CD14-positive monocyte (primary cell): Measurements from ENCODE around the gene NUBP2. TPM values are rescaled to one million over a fixed set of nuclear protein-coding genes. Genes with fewer than 3 reads are reported as not detected.

Experiments
- DNase-seq, 3 donors: peaks; one replicate each; pipeline ENCODE4 v3.0.0-alpha.2; 2011 to 2022
- H2AFZ ChIP-seq: 2 replicates; pipeline ENCODE4 v1.6.0; 2012; ENCODE audit warnings: mild to moderate bottlenecking, low read depth, low read length, inconsistent platforms; ENCODE audit not compliant: insufficient read depth, poor library complexity, severe bottlenecking
- H3K27ac ChIP-seq, 2 donors: 1 replicate in 1 of 2; 2 replicates in 1 of 2; pipeline ENCODE4 v1.5.1; 2012 to 2013; ENCODE audit warnings: low read length in 2 of 2, control low read depth in 1 of 2, inconsistent platforms in 1 of 2, low read depth in 1 of 2, mild to moderate bottlenecking in 1 of 2
- H3K27me3 ChIP-seq, 2 donors: one replicate each; pipeline versions ENCODE4 v1.6.0 to v1.6.1; 2011 to 2013; ENCODE audit warnings: low read length in 2 of 2; ENCODE audit not compliant: control insufficient read depth in 2 of 2, insufficient read depth in 2 of 2
- H3K36me3 ChIP-seq, 2 donors: replicated peaks in 1 of 2; 1 replicate in 1 of 2; 2 replicates in 1 of 2; pipeline versions ENCODE4 v1.5.1 to v1.6.1; 2012 to 2013; ENCODE audit warnings: low read length in 2 of 2, control low read depth in 1 of 2, inconsistent platforms in 1 of 2, mild to moderate bottlenecking in 1 of 2; ENCODE audit not compliant: insufficient read depth in 2 of 2, control insufficient read depth in 1 of 2
- H3K4me1 ChIP-seq, 2 donors: 1 replicate in 1 of 2; 2 replicates in 1 of 2; pipeline versions ENCODE4 v1.5.1 to v1.6.1; 2012 to 2013; ENCODE audit warnings: low read length in 2 of 2, control low read depth in 1 of 2, inconsistent platforms in 1 of 2, mild to moderate bottlenecking in 1 of 2, moderate library complexity in 1 of 2; ENCODE audit not compliant: insufficient read depth in 2 of 2, control insufficient read depth in 1 of 2
- H3K4me2 ChIP-seq: replicated peaks from 2 replicates; pipeline ENCODE3; 2012; ENCODE audit warnings: low read length, moderate library complexity, mild to moderate bottlenecking; ENCODE audit not compliant: poor library complexity, severe bottlenecking; ENCODE audit errors: extremely low read depth
- H3K4me3 ChIP-seq, 3 experiments: fragments of 200-600 bp in 1 of 3; sonication (generic) in 1 of 3; replicated peaks in 1 of 3; 1 replicate in 2 of 3; 2 replicates in 1 of 3; pipeline ENCODE4 v1.5.1; 2011 to 2013; ENCODE audit warnings: low read length in 3 of 3, mild to moderate bottlenecking in 3 of 3, control low read depth in 2 of 3, low read depth in 2 of 3, inconsistent platforms in 1 of 3, moderate library complexity in 1 of 3
- H3K79me2 ChIP-seq: 2 replicates; pipeline ENCODE4 v1.6.0; 2012; ENCODE audit warnings: mild to moderate bottlenecking, control low read depth, inconsistent platforms, low read length, moderate library complexity; ENCODE audit not compliant: insufficient read depth
- H3K9ac ChIP-seq: 2 replicates; pipeline ENCODE4 v1.6.0; 2017; ENCODE audit warnings: low read length, mild to moderate bottlenecking; ENCODE audit not compliant: insufficient read depth, poor library complexity, severe bottlenecking
- H3K9me3 ChIP-seq, 2 donors: replicated peaks in 1 of 2; 1 replicate in 1 of 2; 2 replicates in 1 of 2; pipeline versions ENCODE4 v1.5.1 to v1.6.1; 2012 to 2013; ENCODE audit warnings: low read length in 2 of 2, control low read depth in 1 of 2; ENCODE audit not compliant: control insufficient read depth in 1 of 2, insufficient read depth in 1 of 2
- H4K20me1 ChIP-seq: 2 replicates; pipeline ENCODE4 v1.6.0; 2012; ENCODE audit warnings: mild to moderate bottlenecking, low read length, control low read depth, moderate library complexity; ENCODE audit not compliant: insufficient read depth
- H3K27ac Mint-ChIP-seq, 7 donors: one replicate each; pipeline ENCODE4 v1.8.0; 2020; ENCODE audit warnings: mild to moderate bottlenecking in 7 of 7, mixed read lengths in 7 of 7, moderate library complexity in 6 of 7, inconsistent platforms in 2 of 7
- H3K27me3 Mint-ChIP-seq, 3 donors: one replicate each; pipeline ENCODE4 v1.8.0; 2021 to 2022; ENCODE audit warnings: low read depth in 3 of 3, mild to moderate bottlenecking in 3 of 3, mixed read lengths in 3 of 3, moderate library complexity in 3 of 3, inconsistent platforms in 1 of 3
- H3K36me3 Mint-ChIP-seq, 2 donors: one replicate each; pipeline ENCODE4 v1.8.0; 2020; ENCODE audit warnings: mixed read lengths in 2 of 2, inconsistent platforms in 1 of 2, mild to moderate bottlenecking in 1 of 2
- H3K4me1 Mint-ChIP-seq: one replicate; pipeline ENCODE4 v1.8.0; 2020; ENCODE audit warnings: mild to moderate bottlenecking, mixed read lengths
- H3K4me3 Mint-ChIP-seq, 2 donors: one replicate each; pipeline ENCODE4 v1.8.0; 2020; ENCODE audit warnings: mild to moderate bottlenecking in 2 of 2, mixed read lengths in 2 of 2, moderate library complexity in 1 of 2
- H3K9me3 Mint-ChIP-seq, 7 donors: one replicate each; pipeline ENCODE4 v1.8.0; 2020 to 2022; ENCODE audit warnings: mixed read lengths in 7 of 7, mild to moderate bottlenecking in 6 of 7, moderate library complexity in 6 of 7, inconsistent platforms in 2 of 7
- CTCF ChIP-seq: fragments of 200-600 bp; IDR thresholded peaks from one replicate; pipeline ENCODE4 v1.8.0; 2022; ENCODE audit warnings: antibody characterized with exemption, mild to moderate bottlenecking
- WGBS: methylation state at CpG from one replicate; pipeline ENCODE4 v1.1.5; 2013; ENCODE audit warnings: missing lambda C conversion rate; ENCODE audit not compliant: insufficient coverage; 5-methylcytosine and 5-hydroxymethylcytosine counted together
- intact Hi-C, 2 donors: fragments of 100-400 bp; cut with micrococcal nuclease; formaldehyde crosslinking; loops; one replicate each; pipeline versions ENCODE4 v1.15.0 to v1.15.1; 2023
- polyA plus RNA-seq, 3 donors: library from polyadenylated mRNA; depleted of rRNA in 1 of 3; unstranded in 2 of 3; stranded (reverse) in 1 of 3; fragments of 300-500 nt in 2 of 3; fragments of >200 nt in 1 of 3; fragmentation: Illumina TruSeq in 2 of 3; gene quantifications; 1 replicate in 2 of 3; 2 replicates in 1 of 3; pipeline ENCODE4 v1.2.3, GENCODE V29; 2012 to 2021

Gene NUBP2
- polyA plus RNA-seq, 3 donors: 34.4 to 69.5 (median 57.9) TPM

GRCh38 chr16:1759511-1759910, 23.2 kb upstream of the NUBP2 start:
- no peak overlapping the region for H2AFZ ChIP-seq

GRCh38 chr16:1760911-1761310, 21.8 kb upstream of the NUBP2 start:
- no peak overlapping the region for H3K9ac ChIP-seq
- Mint-ChIP-seq H3K4me1 (no peaks in the 10 kb centered on the region), H3K9me3 (peaks cover 0 to 2% (median 0%) of the 10 kb centered on the region in 7 donors), H3K27ac (no peak overlapping the region), H3K36me3 (peaks cover 41 to 82% of the 10 kb centered on the region in 2 donors), H3K4me3 (no peak overlapping the region), H3K27me3 (peaks cover 0 to 3% (median 2%) of the 10 kb centered on the region in 3 donors)
- H4K20me1 ChIP-seq: peaks cover 8% of the 10 kb centered on the region
- H3K4me2 ChIP-seq: no peak overlapping the region
- no peaks in the 10 kb centered on the region for H3K4me1 ChIP-seq
- no peaks in the 10 kb centered on the region for H3K79me2 ChIP-seq
- H3K9me3 ChIP-seq: no peaks in the 10 kb centered on the region
- H3K27ac ChIP-seq: no peak overlapping the region
- no peak overlapping the region for H2AFZ ChIP-seq
- H3K4me3 ChIP-seq: no peak overlapping the region
- no peaks in the 10 kb centered on the region for H3K27me3 ChIP-seq
- TF ChIP-seq CTCF: no peak
- WGBS: 98% methylated on average over 13 of the region's 15 CpGs
- peaks cover 80 to 84% of the 10 kb centered on the region in 2 donors for H3K36me3 ChIP-seq
- no peak for DNase-seq
- intact Hi-C loops: no loop called here

More at GRCh38 chr16:1759511-1759910, 23.2 kb upstream of the NUBP2 start:
- H3K4me1 ChIP-seq: no peaks in the 10 kb centered on the region
- Mint-ChIP-seq H3K4me3 (no peak overlapping the region), H3K9me3 (peaks cover 0 to 2% (median 0%) of the 10 kb centered on the region in 7 donors), H3K27ac (no peak overlapping the region), H3K4me1 (no peaks in the 10 kb centered on the region), H3K36me3 (peaks cover 42 to 82% of the 10 kb centered on the region in 2 donors), H3K27me3 (peaks cover 0 to 3% (median 2%) of the 10 kb centered on the region in 3 donors)
- H3K4me3 ChIP-seq: no peak overlapping the region
- peaks cover 15% of the 10 kb centered on the region for H4K20me1 ChIP-seq
- no peak for DNase-seq
- intact Hi-C loops: no loop called here
- H3K36me3 ChIP-seq: peaks cover 69 to 84% of the 10 kb centered on the region in 2 donors
- no peak overlapping the region for H3K9ac ChIP-seq
- WGBS: 98% methylated on average over 21 of the region's 21 CpGs
- TF ChIP-seq CTCF: no peak
- H3K27ac ChIP-seq: no peak overlapping the region
- H3K79me2 ChIP-seq: no peaks in the 10 kb centered on the region
- H3K9me3 ChIP-seq: no peaks in the 10 kb centered on the region
- no peak overlapping the region for H3K4me2 ChIP-seq
- no peaks in the 10 kb centered on the region for H3K27me3 ChIP-seq
